Measurements from ENCODE around the gene CUX1.
"Not testable (repeated sequence)": the region's sequence is repeated elsewhere in the genome, so short reads cannot be mapped to it uniquely, and the experiment has no call there.

CUX1 gene

GRCh38 chr7:102024005-102024768, 206.8 kb downstream of the CUX1 start:
- DNase-seq = no peak

- peak; percentile 51 for DNase-seq
Measured at GRCh38 chr7:102024769-102025391, 207.5 kb downstream of the CUX1 start.

- not testable (repeated sequence) for DNase-seq
Measured at GRCh38 chr7:102025777-102026176, 208.4 kb downstream of the CUX1 start.

GRCh38 chr7:102028206-102028826, 210.9 kb downstream of the CUX1 start:
- DNase-seq = no peak

GRCh38 chr7:102029616-102030015, 212.2 kb downstream of the CUX1 start:
- no peak for DNase-seq

GRCh38 chr7:102030696-102031095, 213.3 kb downstream of the CUX1 start:
- no peak for DNase-seq

GRCh38 chr7:102036958-102037357, 219.5 kb downstream of the CUX1 start:
- no peak for DNase-seq

- DNase-seq = no peak
Measured at GRCh38 chr7:102039706-102040105, 222.3 kb downstream of the CUX1 start.

GRCh38 chr7:102040569-102040968, 223.1 kb downstream of the CUX1 start:
- DNase-seq = no peak

- no peak for DNase-seq
Measured at GRCh38 chr7:102042016-102042656, 224.7 kb downstream of the CUX1 start.

GRCh38 chr7:102042796-102043195, 225.4 kb downstream of the CUX1 start:
- not testable (repeated sequence) for DNase-seq

- no peak for DNase-seq
Measured at GRCh38 chr7:102044641-102044983, 227.2 kb downstream of the CUX1 start.

GRCh38 chr7:102044984-102045673, 227.7 kb downstream of the CUX1 start:
- DNase-seq = peak; percentile 71

GRCh38 chr7:102045681-102046372, 228.4 kb downstream of the CUX1 start:
- no peak for DNase-seq

GRCh38 chr7:102046373-102047117, 229.1 kb downstream of the CUX1 start:
- no peak for DNase-seq

GRCh38 chr7:102047167-102047566, 229.7 kb downstream of the CUX1 start:
- DNase-seq = no peak

GRCh38 chr7:102049765-102050164, 232.3 kb downstream of the CUX1 start:
- no peak for DNase-seq

- DNase-seq = no peak
Measured at GRCh38 chr7:102050864-102051460, 233.5 kb downstream of the CUX1 start.

GRCh38 chr7:102051736-102052135, 234.3 kb downstream of the CUX1 start:
- not testable (repeated sequence) for DNase-seq

GRCh38 chr7:102054158-102054557, 236.7 kb downstream of the CUX1 start:
- DNase-seq = no peak

All from right forelimb (tissue), 1 donor.